ENCODE results near the gene ATP9B. TPM values are rescaled to one million over a fixed set of nuclear protein-coding genes. Genes with fewer than 3 reads are reported as not detected.

ATP9B gene
- total RNA-seq, 1 experiment from 2014 or later = 25.6 TPM

DNA sequence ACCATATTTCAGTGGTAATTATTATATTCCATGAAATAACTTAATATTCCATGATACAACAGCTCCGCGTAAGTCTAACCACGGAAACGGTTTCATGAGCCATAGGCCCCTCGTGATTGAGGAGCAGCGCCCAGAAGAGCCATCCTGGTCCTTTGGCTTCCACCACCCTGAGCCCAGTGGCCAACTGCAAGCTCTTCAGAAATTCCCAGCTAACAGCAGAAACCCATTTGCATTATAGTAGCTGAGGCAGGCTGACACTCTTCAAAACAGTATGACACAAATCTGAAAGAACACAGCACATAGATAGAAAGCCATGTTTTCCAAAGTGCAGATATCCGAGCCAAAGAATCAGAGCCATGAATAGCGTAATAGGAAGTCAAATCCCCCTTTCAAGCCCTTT lies 205.6 kb downstream of the ATP9B start:
- Mint-ChIP-seq H3K4me3 (ENCODE audit: low read depth, unreplicated experiment) (no peak overlapping the region), H3K9me3 (ENCODE audit: low read depth, unreplicated experiment) (no peaks in the 10 kb centered on the region), H3K4me1 (ENCODE audit: low read depth, unreplicated experiment) (no peaks in the 10 kb centered on the region), H3K36me3 (ENCODE audit: insufficient read depth, unreplicated experiment) (no peaks in the 10 kb centered on the region), H3K27ac (ENCODE audit: unreplicated experiment) (no peak overlapping the region), H3K27me3 (ENCODE audit: unreplicated experiment) (no peaks in the 10 kb centered on the region)
- intact Hi-C loops (cut with micrococcal nuclease; ENCODE audit: unreplicated experiment) = no loop called here
- BruUV-seq (replicated peaks) = no TSS peak
- TF ChIP-seq, protein P1, sequence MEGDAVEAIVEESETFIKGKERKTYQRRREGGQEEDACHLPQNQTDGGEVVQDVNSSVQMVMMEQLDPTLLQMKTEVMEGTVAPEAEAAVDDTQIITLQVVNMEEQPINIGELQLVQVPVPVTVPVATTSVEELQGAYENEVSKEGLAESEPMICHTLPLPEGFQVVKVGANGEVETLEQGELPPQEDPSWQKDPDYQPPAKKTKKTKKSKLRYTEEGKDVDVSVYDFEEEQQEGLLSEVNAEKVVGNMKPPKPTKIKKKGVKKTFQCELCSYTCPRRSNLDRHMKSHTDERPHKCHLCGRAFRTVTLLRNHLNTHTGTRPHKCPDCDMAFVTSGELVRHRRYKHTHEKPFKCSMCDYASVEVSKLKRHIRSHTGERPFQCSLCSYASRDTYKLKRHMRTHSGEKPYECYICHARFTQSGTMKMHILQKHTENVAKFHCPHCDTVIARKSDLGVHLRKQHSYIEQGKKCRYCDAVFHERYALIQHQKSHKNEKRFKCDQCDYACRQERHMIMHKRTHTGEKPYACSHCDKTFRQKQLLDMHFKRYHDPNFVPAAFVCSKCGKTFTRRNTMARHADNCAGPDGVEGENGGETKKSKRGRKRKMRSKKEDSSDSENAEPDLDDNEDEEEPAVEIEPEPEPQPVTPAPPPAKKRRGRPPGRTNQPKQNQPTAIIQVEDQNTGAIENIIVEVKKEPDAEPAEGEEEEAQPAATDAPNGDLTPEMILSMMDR (IDR thresholded peaks at IDR 0.05; ENCODE audit: unreplicated experiment) = no peak
- DNase-seq = no peak
- CTCF ChIA-PET = no interaction called here

DNA sequence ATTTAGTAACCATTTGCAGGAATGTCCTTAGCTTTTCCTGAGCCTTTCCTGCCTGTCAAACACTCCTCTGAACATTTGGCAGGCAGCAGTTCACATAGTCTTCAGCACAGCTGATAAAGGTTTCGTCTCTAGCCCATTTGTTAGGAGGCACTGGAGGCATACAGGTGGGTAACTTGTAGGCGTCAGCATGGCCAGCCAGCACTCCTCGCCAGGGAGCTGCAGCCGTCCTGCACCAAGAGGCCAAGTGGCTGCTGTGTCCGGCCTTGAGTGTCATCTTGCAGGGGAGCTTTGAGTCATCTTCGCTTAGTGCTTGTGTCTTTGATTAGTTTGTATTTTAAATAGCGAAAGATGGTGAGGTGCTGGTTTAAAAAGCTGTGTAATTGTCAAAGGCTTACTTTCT lies 206.3 kb downstream of the ATP9B start:
- BruUV-seq (replicated peaks) = no TSS peak
- no peak overlapping the region for H3K4me3 Mint-ChIP-seq (ENCODE audit: low read depth, unreplicated experiment)
- TF ChIP-seq, protein P1 (IDR thresholded peaks at IDR 0.05; ENCODE audit: unreplicated experiment) = no peak
- no peak for DNase-seq
- H3K4me1 Mint-ChIP-seq (ENCODE audit: low read depth, unreplicated experiment) = no peaks in the 10 kb centered on the region
- no peaks in the 10 kb centered on the region for H3K9me3 Mint-ChIP-seq (ENCODE audit: low read depth, unreplicated experiment)
- intact Hi-C loops (cut with micrococcal nuclease; ENCODE audit: unreplicated experiment) = no loop called here
- H3K36me3 Mint-ChIP-seq (ENCODE audit: insufficient read depth, unreplicated experiment) = no peaks in the 10 kb centered on the region
- H3K27me3 Mint-ChIP-seq (ENCODE audit: unreplicated experiment) = no peaks in the 10 kb centered on the region
- H3K27ac Mint-ChIP-seq (ENCODE audit: unreplicated experiment) = no peak overlapping the region
- CTCF ChIA-PET = no interaction called here

DNA sequence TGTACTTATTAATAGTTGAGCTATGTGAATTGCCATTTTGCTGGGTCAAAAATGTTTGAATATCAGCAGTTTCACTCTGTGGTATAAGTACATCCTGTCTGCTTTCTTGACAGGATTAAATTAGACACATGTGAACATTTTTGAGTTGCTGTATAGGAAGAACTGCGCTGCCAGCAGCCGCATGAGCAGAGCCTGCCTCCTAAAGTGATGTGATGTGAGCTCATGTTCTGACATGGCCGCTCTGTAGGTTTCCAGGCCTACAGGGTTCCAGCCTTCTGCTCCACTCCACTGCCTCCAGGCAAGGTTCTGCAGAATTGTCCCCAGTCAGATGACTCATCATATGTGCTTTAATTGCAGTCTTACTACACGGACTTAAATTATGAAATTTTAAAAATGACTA lies 206.8 kb downstream of the ATP9B start:
- no peak for DNase-seq
- Mint-ChIP-seq H3K4me1 (ENCODE audit: low read depth, unreplicated experiment) (no peaks in the 10 kb centered on the region), H3K27ac (ENCODE audit: unreplicated experiment) (no peak overlapping the region), H3K4me3 (ENCODE audit: low read depth, unreplicated experiment) (no peak overlapping the region), H3K9me3 (ENCODE audit: low read depth, unreplicated experiment) (no peaks in the 10 kb centered on the region), H3K27me3 (ENCODE audit: unreplicated experiment) (no peaks in the 10 kb centered on the region), H3K36me3 (ENCODE audit: insufficient read depth, unreplicated experiment) (no peaks in the 10 kb centered on the region)
- BruUV-seq (replicated peaks) = no TSS peak
- intact Hi-C loops (cut with micrococcal nuclease; ENCODE audit: unreplicated experiment) = no loop called here
- TF ChIP-seq, protein P1 (IDR thresholded peaks at IDR 0.05; ENCODE audit: unreplicated experiment) = no peak
- CTCF ChIA-PET = no interaction called here

DNA sequence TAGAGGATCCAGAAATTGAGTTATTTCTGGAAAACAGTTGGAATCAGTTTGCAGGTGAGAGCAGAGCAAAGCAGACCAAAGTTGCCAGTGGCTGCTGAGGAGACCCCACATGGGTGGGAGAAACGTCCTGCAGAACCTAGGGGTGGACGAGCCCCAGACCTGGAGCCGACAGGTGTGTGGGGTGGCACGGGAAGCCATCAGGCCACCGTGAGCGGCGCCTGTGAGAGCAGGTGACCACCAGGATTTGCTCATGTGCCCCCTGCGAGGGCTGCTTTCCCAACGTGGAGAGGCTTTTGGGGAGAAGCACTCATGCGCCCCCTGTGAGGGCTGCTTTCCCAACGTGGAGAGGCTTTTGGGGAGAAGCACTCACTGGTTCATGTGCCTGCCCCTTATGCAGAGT lies 209.7 kb downstream of the ATP9B start:
- Mint-ChIP-seq H3K27me3 (ENCODE audit: unreplicated experiment) (no peaks in the 10 kb centered on the region), H3K27ac (ENCODE audit: unreplicated experiment) (no peak overlapping the region), H3K4me1 (ENCODE audit: low read depth, unreplicated experiment) (no peaks in the 10 kb centered on the region), H3K4me3 (ENCODE audit: low read depth, unreplicated experiment) (no peak overlapping the region), H3K9me3 (ENCODE audit: low read depth, unreplicated experiment) (no peaks in the 10 kb centered on the region), H3K36me3 (ENCODE audit: insufficient read depth, unreplicated experiment) (no peaks in the 10 kb centered on the region)
- DNase-seq = no peak
- CTCF ChIA-PET = no interaction called here
- intact Hi-C loops (cut with micrococcal nuclease; ENCODE audit: unreplicated experiment) = no loop called here
- TF ChIP-seq, protein P1 (IDR thresholded peaks at IDR 0.05; ENCODE audit: unreplicated experiment) = no peak
- no TSS peak for BruUV-seq (replicated peaks)
